HG02763 (cell line): ENCODE results near the gene UVSSA.
"Not testable (repeated sequence)": the region's sequence is repeated elsewhere in the genome, so short reads cannot be mapped to it uniquely, and the experiment has no call there.

Experiments used
- ATAC-seq: cut with Tn5 transposase; IDR thresholded peaks from one replicate; pipeline ENCODE4 v1.9.1; 2021; ENCODE audit warnings: mild to moderate bottlenecking, moderate library complexity; ENCODE audit not compliant: unreplicated experiment

The UVSSA gene

DNA sequence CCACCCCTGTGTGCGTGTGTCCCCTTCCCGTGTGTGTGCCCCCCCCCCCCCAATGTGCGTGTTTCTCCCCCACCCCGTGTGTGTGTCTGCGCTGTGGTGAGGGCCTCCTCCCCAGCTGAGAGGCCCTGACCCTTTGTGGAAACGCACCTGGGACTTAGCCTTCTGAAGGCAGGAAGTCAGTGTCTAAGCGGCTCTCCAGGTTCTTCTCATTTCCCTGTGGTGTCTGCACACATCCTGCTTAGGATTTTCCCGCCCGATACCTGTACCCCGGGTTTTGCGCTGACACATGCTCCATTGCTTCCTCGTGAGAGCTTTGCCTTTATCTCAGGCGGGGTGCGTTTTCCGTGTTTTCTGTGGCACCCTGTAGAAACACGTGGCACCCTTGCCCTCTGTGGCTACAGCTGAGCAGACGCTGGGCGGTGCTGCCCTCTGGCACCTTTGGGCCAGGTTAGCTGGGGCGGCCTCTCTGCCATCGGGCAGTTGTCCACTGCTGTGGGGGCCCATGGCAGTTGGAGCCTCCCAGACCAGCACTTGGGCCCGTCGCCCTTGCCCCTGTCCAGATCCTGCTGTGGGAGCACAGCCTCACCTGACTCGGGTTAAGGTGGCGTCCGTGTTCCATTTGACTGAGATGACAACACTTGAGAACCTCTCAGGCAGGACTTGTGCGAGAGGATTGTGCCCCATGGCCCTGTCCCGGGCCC lies 31.0 kb upstream of the UVSSA start:
- ATAC-seq = no peak

DNA sequence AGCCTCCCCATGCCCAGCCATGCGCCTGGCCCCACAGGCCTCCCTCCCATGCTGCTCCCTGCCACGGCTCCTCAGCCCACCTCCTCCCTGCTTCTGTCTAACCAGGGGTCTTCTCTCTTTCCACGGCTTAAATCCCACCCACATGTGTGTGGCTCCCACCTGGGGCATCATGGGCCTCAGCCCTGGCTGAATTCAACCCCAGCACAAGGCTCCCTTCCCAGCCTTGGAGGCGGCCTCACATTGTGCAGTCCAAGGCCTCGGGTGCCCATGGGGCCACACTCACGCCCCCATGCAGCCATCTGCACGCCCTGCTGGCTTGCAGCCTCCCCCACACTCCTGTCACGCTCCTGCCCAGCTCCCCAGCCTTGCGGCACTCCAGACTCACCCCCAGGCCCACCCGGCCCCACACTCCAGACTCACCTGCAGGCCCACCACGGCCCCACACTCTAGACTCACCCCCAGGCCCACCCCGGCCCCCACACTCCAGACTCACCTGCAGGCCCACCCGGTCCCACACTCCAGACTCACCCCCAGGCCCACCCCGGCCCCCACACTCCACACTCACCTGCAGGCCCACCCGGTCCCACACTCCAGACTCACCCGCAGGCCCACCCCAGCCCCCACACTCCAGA lies 30.4 kb upstream of the UVSSA start:
- ATAC-seq = no peak

DNA sequence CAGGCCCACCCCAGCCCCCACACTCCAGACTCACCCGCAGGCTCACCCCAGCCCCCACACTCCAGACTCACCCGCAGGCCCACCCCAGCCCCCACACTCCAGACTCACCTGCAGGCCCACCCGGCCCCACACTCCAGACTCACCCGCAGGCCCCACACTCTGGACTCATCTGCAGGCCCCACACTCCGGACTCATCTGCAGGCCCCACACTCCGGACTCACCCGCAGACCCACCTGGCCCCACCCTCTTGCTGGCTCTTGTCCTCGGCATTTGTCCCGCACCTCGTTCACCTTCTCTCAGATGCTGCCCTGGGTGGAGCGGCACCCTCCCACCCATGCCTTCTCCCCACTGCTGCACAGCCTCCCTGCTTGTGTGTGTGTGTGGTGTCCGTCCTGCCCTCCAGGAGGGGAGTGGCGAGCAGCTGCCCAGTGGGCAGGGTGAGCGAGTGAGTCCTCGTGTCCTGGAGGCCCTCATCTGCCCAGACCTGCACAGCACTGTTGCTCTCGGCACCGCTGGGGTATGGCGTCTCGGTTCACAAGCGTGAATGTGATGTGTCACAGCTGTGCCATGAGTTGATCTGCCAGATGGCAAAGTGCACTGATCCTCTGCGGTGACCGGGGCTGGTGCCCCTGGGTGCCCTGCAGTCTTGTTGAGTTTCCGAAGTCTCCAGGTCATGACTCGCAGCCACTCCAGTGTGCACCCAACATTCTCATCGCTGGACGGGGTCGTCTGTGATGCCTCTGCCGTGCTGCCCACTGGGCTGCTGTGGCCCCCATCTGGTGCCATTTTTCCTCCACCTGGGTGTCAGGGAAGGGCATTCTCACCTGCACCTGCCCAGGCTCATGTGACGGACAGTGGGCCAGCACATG lies 29.6 kb upstream of the UVSSA start:
- no peak for ATAC-seq

DNA sequence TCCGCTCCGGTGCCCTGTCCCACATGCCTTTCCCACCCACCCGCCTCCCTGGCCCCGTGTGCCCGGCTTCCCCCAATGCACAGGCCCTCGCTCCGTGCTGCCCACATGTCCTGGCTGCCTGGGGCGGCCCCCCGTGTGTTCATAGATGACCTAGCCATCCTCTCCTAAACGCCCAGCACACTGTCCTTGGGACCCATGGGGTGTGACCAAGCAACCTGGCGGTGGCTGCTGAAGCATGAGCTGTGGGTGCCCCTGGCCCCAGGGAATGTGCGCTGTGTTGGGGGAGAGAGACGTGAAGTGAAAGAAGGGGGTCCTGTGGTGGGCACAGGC lies 29.0 kb upstream of the UVSSA start:
- no peak for ATAC-seq

DNA sequence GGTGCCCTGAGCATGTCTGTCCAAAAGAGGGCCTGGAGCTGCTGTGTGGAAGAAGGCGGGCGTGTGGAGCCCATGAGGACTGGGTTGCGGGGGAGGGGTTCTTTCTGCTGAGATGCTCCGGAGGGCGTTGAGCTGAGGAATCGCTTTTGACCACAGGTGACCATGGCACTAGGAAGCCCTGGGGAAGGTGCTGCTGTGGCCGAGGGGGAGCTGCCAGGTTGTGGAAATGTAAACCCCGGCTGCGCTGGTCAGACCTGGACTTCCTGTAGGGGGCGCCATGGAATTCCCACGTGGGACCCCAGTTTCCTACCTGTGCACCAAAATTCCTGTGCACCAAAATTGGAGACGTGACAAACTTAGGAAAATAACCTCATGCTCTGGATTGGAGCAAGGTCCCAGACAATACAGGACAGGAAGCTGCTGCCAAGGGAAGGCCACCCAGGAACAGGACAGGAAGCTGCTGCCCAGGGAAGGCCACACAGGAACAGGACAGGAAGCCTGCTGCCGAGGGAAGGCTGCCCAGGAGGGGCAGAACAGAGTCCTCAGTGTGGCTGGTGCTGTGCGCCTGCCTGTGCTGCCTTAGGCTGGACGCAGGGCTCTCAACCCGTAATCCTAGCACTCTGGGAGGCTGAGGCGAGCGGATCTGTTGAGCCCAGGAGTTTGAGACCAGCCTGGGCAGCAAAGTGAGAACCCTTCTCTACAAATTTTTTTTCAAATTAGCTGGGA lies 28.4 kb upstream of the UVSSA start:
- no peak for ATAC-seq

DNA sequence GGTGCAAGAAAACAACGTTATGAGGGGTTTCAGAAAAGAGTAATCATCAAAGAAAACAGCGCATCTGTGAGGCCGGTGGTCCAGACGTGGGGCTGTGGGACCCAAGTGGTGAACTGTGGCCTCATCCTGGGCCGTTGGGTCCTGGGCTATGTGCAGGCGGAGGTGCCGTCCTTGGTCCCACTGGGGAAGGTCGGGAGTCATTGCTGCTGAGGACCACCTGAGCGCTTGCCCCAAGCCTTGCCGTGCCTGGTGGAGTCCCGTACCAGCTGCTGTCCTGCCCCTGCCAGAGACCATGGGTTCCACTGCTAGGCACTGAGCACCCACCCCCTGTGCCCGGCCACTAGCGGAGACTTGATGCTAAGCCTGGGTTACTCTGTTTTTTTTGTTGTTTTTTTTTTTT lies 25.5 kb upstream of the UVSSA start:
- no peak for ATAC-seq

DNA sequence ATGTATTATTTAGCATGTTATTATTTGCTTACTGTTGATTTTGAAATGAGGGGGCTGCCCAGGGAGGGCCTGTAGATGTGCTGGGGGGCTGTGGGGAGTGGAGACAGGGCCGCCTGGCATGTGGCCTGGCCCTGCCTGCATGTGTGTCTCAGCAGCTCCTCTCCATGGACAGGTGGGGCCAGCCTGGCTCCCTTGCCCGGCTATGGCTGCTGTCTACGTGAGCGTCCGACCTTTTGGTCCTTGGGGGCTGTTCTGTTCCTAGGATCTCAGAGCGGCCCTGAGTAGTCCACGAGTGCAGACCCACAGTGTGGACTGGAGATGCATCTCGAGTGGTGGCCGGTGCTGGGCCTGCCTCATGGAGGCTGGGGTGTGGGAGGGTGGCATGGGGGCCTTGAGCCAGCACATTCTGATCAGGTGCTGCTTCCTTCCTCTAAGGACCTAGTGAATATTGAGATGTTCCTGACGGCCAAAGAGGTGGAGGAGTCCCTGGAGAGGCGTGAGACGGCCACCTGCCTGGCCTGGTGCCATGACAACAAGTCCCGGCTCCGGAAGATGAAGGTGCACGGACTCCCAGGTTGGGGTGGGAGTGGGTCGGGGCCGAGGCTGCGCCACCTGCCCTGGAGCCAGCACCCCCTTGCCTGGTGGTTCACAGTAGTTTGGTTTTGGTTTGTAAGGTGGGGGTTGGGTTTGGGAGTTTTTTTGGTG lies 24.9 kb upstream of the UVSSA start:
- ATAC-seq = no peak

DNA sequence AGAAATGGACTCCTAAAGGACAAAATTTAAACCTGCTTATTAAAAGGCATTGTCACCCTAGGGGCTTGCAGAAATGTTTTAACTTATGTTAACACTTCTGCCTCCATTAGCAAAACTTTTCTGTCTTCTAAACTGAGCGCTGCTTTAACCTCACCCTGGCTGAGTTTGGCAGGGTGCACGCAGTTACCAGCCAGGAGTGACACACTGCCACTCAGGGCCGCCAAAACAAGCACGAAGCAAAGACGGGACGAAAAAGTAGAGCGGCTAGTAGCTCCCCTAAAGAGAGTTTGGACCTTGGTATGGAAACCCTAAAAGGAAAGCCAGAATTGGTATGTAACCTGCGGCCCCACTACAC lies 23.8 kb upstream of the UVSSA start:
- ATAC-seq = no peak

DNA sequence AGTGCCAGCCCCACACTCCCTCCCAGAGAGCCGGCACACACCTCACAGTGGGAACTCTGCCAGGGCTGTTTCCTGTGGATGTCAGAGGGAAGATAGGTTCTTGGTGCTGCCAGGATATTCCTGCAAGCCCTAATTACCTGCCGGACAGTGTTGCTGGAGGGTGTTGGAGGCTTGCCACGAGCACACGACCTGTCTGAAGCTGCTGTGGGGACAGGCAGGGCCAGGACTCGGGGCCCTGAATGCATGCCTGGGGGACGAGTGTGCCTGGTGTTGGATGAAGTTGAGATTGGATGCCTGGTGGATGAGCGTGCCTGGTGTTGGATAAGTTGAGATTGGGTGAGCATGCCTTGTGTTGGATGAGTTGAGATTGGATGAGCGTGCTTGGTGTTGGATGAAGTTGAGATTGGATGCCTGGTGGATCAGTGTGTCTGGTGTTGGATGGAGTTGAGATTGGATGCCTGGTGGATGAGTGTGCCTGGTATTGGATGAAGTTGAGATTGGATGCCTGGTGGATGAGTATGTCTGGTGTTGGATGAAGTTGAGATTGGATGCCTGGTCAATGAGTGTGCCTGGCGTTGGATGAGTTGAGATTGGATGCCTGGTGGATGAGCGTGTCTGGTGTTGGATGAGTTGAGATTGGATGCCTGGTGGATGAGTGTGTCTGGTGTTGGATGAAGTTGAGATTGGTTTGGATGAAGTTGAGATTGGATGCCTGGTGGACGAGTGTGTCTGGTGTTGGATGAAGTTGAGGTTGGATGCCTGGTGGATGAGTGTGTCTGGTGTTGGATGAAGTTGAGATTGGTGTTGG lies 23.2 kb upstream of the UVSSA start:
- no peak for ATAC-seq

DNA sequence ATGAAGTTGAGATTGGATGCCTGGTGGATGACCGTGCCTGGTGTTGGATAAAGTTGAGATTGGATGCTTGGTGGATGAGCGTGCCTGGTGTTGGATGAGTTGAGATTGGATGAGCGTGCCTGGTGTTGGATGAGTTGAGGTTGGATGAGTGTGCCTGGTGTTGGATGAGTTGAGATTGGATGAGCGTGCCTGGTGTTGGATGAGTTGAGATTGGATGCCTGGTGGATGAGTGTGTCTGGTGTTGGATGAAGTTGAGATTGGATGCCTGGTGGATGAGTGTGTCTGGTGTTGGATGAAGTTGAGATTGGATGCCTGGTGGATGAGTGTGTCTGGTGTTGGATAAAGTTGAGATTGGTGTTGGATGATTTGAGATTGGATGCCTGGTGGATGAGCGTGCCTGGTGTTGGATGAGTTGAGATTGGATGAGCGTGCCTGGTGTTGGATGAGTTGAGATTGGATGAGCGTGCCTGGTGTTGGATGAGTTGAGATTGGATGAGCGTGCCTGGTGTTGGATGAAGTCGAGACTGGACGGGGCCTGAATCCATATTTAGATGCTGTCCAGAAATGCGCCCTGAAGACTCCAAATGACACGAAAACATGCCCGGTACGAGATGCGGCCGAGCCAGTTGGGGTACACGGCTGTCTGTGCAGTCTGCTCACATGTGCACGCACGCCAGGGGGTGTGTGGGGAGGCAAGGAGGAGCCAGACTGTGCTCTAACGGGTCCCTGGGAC lies 22.4 kb upstream of the UVSSA start:
- ATAC-seq = not testable (repeated sequence)

DNA sequence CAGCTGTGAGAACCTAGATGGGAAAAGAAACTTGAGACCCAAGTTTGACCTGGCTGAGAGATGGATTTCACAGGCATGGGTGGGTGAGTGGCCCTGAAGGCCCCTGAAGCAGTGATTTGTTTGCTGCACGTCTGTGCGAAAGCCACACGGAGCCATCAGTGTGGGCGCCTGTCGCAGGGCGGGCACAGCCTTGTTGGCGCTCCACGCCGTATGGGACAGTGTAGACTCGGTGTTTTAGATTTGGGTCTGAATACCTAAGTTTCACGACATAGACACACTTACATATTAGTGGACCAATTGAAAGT lies 21.9 kb upstream of the UVSSA start:
- no peak for ATAC-seq

DNA sequence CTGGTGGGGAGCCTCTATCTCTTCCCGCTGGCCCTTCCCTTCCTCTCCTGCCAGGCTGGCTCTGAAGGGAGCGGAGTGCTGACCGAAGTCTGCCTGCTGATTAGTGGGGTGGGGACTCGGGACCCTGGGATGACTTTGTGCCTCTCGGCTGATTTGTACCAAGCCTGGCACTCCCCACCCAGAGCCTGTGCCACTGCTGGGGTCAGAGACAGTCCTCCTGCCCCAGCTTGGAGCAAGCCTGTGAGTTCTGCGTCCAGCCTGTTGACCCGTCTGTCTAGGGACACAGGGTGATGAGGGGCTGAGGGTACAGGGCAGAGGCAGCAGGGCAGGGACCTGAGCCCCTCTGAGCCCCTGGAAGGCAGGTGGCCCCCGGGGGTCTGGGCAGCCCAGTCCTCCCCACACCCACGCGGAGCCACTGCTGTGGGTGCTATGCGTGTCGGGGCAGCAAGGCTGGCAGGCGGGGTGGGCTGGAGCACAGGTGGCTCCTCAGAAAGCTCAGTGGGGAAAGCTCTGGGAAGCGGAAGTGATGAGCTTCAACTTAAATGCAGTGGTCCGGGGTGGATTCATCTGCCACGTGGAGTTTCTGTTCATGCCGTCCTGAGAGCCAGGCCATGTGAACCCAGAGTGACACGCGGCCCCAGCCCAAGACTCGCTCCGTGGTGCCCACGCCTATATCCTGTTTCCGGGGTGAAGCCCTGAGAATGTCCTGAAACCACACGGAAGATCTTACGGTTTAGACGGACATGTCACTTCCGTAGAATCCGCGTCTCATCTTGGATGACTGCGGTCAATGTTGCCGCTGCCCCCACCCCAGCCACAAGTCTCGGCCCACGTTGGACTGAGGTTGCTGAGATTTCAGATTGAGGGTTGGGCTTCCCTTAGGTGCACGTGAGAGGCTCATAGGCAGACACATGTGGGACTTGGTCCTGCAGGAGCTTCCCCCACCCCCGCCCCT lies 21.1 kb upstream of the UVSSA start:
- ATAC-seq = no peak

DNA sequence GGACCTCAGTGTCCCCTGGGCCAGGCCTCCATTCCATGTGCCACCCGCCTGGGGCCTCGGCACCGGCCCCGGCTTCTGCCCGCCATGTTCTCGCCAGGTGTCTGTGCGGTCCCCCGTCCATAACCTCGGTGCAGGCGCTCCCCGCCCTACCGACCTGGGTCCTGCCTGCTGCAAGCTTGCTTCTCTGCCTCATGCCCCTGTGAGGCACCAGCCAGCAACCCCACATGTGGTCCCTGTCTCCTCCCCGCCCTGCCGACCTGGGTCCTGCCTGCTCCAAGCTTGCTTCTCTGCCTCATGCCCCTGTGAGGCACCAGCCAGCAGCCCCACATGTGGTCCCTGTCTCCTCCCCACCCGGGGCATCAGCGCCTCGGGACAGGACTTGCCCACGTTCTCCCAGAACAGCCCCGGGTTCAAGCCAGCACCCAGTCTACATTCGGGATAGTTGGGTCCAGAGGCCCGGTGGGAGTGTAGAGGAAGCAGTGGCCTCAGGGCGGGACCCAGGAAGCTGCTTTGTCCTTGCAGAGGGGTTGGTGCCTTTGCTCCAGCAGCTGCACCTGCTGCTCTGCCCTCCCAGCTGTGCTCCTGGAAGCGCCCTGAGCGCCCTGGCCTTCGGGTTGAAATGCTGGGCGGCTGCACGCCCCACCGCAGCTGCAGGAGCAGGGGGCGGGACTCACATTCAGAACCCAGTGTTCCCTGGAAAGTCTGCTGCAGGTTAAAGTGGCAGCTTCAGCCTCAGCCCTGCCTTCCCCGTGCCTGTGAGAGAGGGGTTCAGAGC lies 20.1 kb upstream of the UVSSA start:
- ATAC-seq = no peak

DNA sequence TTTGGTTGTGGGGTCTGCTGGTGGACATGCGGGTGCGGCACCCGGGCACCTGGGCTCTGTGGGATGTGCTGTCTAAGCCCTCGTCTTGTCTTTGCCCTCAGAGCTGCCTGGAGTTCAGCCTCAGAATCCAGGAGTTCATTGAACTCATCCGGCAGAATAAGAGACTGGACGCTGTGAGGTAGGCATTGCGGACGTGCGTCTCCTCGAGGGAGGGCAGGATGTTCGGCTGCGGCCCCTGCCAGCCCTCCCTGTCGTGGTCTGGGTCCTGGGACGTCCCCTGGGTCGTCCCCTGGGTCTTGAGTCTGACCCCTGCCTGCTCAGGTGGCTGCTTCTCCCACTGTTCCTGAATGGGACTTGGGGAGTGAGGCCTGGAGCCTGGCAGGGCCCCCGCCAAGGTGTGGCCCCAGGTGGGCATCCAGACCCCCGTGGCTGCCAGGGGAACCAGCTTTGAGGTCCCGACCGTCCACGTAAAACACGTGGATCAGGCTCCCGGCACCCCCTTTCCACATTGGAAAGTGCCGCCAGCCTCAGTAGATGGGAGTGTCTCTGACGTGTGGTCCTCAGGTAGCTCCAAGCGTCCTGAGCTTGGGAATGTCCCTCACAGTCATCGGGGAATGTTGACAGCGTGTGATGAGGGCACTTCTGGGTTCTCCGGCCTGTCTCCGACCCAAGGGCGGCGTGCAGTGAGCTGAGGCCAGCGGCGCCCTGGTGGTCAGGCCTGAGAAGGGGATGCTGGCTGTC lies 19.3 kb upstream of the UVSSA start:
- no peak for ATAC-seq

DNA sequence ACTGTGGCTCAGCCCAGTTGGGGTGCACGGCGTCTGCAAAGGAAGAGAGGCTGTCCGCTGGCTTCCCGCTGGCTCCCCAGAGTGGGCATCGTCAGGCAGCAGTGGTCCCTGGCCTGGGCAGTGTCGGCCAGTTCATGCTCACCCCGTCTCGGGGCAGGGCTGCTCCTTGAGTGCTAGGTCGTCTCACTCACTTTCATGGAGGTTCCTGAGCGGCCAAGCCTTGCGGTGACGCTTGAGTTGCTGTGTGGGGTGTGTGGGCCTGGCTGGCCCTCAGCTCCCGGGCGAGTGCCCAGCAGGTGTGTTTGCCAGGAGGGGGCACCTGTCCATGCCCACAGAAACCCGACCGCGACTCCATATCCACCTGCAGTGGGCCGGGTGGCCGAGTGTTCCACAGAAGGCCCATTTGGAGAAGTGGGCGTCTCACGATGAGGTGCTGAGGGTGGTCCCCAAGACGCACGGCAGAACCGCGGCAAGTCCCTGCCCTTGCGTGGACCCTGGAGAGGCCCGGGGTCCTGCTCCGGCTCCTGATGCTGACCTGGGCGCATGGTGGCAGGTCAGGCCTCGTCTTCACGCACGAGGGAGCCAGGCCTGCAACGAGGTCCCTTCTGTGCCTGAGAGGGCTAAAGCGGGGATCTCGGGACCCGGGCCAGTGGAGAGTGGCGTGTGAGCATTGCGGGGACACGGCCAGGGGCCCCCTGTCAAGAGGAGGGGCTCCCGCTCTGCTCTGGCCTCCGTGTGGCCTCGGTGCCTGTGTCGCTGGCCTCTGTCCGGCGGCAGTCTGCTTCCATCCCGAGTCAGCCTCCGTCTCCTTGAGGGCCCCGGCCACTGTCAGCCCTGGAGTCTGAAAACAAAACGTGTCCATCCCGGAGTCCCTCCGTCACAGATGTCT lies 18.5 kb upstream of the UVSSA start:
- ATAC-seq = no peak
